Activated gamma-delta T cell treated with Interleukin-2 at 50 U/mL for 16 hours (primary cell): ENCODE data around the gene HOXB4.

Source experiments
- DNase-seq: peaks from one replicate; pipeline ENCODE4 v3.0.0-alpha.2; 2020

HOXB4 gene

GRCh38 chr17:48600244-48601098 lies 22.3 kb upstream of the HOXB4 start:
- no peak for DNase-seq

DNA sequence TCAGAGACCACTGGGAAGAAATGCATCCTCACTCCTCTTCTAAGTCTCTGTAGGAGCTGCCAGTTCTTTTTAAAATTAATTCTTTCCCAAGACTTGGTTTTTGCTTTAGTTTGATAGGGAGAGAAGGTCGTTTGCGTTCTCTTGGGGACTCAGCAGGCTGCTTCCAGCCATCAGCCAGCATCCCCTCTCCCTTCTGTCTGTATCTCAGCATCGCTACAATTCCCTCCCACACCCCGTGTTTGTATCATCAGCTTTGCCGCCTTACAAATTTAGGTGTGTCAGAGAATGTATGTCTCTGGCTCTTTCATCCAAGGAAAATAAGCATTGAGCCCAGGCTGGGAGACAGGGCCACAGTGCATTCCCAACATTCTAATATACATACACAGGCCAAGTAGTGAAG lies 21.2 kb upstream of the HOXB4 start:
- no peak for DNase-seq

- no peak for DNase-seq
Measured at GRCh38 chr17:48598736-48599135, 20.6 kb upstream of the HOXB4 start.

DNA sequence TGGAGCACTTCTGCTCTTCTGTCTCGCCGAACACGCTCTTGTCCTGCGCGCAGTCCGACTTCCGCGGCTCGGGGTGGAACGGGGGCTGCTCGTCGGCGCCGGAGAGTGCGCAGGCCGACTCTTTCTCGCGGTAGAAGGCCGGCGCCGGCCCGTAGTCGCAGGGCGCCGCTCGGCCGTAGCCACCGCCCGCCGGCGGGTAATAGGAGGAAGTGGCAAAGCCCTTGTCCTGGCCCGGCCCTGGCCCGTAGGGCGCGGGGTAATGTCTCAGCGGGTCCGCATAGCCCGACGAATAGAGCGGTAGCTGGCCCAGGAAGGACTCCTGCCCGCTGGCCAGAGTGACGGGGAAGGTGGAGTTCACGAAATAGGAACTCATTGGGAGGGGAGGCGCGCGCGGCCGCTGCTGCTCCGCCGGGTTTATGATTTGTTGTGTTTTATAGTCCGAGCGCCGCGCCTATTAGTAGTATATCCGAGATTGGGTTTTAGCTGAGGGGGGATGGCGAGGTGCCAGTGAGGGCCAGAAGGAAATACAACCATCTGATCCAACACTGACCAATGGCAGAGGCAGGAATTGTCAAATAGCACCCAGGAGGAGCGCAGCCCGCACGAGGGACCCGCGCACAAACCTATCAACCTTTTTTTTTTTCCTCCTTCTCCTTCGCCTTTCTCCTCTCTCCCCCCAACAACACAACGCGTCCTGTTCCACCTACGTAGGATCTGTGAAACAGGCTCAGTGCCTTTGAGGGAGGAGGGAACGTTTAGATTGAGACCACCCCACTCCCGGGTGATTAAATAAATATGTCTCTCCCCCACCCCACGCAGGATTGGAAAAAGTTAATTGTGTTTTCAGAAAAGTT lies 19.9 kb upstream of the HOXB4 start:
- DNase-seq = no peak

- DNase-seq = no peak
Measured at GRCh38 chr17:48597528-48597777, 19.3 kb upstream of the HOXB4 start.

GRCh38 chr17:48596735-48597527 lies 18.8 kb upstream of the HOXB4 start:
- DNase-seq = no peak

GRCh38 chr17:48596000-48596734 lies 18.0 kb upstream of the HOXB4 start:
- DNase-seq = no peak

- no peak for DNase-seq
Measured at GRCh38 chr17:48595278-48595999, 17.3 kb upstream of the HOXB4 start.

DNA sequence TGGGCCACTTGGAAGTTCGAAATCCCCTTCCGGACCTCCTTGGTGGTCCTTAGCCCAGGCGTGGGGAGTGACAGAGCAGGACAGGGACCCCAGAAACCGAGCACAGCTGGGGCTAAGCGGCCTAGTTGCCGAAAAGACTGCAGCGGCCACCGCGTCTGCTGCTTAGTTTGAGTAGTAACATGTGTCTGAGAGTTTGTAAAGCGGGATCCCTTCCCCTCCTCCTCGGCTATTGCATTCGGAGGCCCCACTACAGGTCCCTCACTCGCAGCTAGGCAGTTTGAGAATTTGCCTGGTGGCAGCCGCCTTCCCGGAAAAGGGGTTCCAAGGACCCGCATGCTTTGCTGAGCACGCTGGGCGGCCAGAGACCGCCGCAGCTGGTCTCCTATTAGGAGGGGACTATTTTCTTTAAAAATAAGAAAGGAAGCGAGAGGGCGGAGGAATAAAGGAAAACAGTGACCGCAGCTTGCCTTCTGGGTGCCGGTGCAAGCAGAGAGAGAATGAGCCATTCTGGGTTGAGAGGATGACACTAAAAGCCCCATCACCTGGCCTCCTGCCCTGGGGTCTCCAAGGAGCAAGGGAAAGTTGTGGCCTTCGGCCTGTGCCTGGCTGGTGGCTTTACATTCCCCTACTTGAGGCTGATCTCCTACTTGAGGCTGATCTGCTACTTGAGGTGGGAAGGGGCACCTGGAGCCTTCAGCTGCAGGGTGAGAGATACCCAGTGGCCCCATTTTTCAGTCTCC lies 16.6 kb upstream of the HOXB4 start:
- no peak for DNase-seq

DNA sequence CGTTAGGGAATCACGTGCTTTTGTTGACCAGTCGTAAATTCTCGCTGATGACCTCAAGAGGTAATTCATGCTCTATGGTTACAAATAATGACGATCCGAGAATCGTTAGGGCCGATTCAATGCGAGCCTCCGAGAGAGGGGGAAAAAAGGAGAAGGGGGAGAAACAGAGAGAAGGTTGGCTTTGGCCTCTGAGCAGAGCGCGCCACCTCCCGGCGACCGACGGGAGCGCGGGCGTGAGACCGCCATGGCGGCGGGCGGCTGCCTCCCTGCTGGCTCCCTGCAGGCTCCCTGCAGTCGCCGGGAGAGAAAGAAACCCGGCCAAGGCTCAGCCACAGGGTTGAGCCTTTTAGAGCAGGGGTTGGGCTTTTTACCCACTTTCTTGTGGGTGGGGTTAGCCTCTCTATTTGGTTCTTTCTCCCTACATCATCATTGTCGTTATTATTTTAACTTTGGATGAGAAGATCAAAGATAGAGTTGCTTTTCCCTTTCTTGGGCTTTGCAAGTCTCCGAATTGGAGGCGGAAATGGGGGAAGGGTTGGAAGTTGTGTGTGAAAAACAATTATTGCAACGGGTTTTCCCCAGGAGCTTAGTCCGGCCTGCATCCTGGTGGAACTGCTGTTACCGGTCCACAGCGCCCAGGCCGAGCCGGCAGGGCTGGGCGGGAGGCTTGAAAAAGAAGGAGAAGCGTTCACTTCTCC lies 15.8 kb upstream of the HOXB4 start:
- peak; percentile 77 for DNase-seq

- DNase-seq = no peak
Measured at GRCh38 chr17:48593126-48593829, 15.1 kb upstream of the HOXB4 start, which contains the start of gene HOXB5. TSS of gene HOXB5 (minus strand) at chr17:48593779. CDS start at chr17:48593682, 97 bp downstream.

- DNase-seq = no peak
Measured at GRCh38 chr17:48592577-48592976, 14.4 kb upstream of the HOXB4 start.

GRCh38 chr17:48592057-48592514 lies 13.9 kb upstream of the HOXB4 start:
- no peak for DNase-seq

DNA sequence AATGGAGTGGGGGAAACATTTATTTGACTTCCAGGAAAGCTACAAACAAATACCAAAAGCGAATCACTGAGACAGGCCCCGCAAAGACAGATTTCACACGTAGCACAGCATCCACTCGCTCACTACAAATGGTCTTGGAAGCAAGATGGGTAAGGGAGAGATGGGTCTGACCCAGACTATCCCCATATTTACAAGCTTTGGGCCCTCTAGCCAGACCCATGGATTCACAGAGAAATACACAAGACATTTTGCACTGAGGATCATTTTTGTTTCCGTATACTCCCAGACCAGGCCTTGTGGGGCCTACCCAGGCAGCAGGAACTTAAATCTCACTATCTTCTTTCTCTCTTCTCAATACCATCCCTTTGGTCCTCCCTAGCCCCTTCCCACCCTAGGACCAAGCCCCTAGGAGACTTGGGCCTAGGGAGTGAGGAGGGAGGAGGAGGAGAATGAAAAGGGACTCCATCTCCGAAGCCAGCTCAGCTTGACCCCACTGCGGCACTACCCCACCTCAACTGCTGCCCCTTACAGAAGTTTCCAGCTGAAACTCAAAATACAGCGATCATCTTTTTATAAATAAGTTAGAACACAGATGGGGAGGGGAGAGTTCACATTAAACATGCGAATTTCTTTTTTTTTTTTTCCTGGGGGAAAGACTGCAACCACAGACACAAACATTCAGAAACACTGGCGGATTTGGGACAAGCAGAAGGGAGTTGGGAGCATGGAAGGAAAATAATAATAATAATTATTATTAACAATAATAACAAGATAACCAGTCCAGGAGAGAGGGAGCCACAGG lies 13.3 kb upstream of the HOXB4 start:
- no peak for DNase-seq

GRCh38 chr17:48590607-48591161 lies 12.5 kb upstream of the HOXB4 start:
- DNase-seq = no peak

DNA sequence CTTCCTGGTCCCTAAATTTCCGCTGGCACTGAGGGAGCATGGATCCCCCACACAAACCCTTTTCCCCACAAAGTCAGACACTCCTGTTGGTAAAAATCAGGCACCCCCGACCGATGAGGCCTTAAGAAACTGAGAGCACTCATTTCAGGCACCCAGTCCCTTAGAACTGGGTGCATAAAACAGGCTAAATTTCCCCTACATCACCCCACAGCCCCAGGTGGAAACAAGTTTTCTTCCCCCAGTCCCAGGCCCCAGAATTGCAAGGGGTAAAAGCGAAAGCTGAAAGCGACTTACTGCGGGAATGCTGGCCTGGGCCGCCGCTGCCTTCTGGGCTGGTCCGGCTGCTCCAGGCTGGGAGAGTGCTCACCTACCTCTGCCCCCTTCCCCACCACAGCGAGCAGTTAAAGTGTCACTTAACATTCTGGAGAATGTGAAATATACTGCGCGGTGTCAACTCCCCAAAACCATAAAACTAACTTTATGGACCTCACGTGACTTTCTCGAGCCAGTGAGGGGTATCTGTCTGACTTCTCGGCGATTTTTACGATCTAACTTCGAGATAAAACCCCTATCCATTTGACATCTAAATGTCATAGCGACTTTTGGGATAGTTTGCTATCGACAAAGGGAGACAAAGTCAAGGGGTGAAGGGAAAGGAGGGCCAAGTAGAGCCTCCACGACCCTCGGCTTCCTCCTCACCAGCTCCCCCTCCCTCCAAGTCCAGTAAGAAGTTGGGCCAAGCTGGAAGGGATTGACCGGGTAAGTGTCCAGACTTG lies 11.9 kb upstream of the HOXB4 start, which contains the start of gene HOXB3:
TSS of gene HOXB3 (minus strand) at position 411 of the 776 bp plus-strand sequence. CDS start 37,767 bp downstream, outside the sequence.
- no peak for DNase-seq

- DNase-seq = no peak
Measured at GRCh38 chr17:48589060-48589830, 11.1 kb upstream of the HOXB4 start.
